Endodermal cell (in vitro differentiated cells): ENCODE results near the gene CUEDC1. TPM values are rescaled to one million over a fixed set of nuclear protein-coding genes. Genes with fewer than 3 reads are reported as not detected.

Source experiments
- DNase-seq: peaks from one replicate; pipeline ENCODE4 v3.0.0-alpha.2; 2017
- H3K27ac ChIP-seq: 2 replicates; pipeline ENCODE4 v1.5.1; 2013; ENCODE audit warnings: mild to moderate bottlenecking, low read depth, low read length, moderate library complexity
- H3K27me3 ChIP-seq: 2 replicates; pipeline ENCODE4 v1.6.1; 2013; ENCODE audit warnings: mild to moderate bottlenecking, low read length, moderate library complexity; ENCODE audit not compliant: insufficient read depth, control insufficient read depth, poor library complexity, severe bottlenecking
- H3K36me3 ChIP-seq: 2 replicates; pipeline ENCODE4 v1.7.0; 2013; ENCODE audit warnings: mild to moderate bottlenecking, low read length, moderate library complexity; ENCODE audit not compliant: control insufficient read depth, insufficient read depth
- H3K4me1 ChIP-seq: one replicate; pipeline ENCODE4 v1.7.0; 2013; ENCODE audit warnings: low read length; ENCODE audit not compliant: control insufficient read depth, insufficient read depth
- H3K4me3 ChIP-seq: 2 replicates; pipeline ENCODE4 v1.5.1; 2013; ENCODE audit warnings: mild to moderate bottlenecking, low read length, moderate library complexity
- H3K9ac ChIP-seq: 2 replicates; pipeline ENCODE4 v1.6.1; 2013; ENCODE audit warnings: mild to moderate bottlenecking, low read length, moderate library complexity; ENCODE audit not compliant: poor library complexity, severe bottlenecking; ENCODE audit errors: extremely low read depth
- H3K9me3 ChIP-seq: 2 replicates; pipeline ENCODE4 v1.6.1; 2013; ENCODE audit warnings: mild to moderate bottlenecking, low read length, moderate library complexity; ENCODE audit not compliant: control insufficient read depth
- H3K27ac Mint-ChIP-seq: 2 replicates; pipeline ENCODE4 v1.8.0; 2020; ENCODE audit warnings: mixed read lengths
- H3K27me3 Mint-ChIP-seq: 2 replicates; pipeline ENCODE4 v1.8.0; 2021; ENCODE audit warnings: mild to moderate bottlenecking, mixed read lengths; ENCODE audit not compliant: insufficient read depth
- H3K36me3 Mint-ChIP-seq: 2 replicates; pipeline ENCODE4 v1.8.0; 2020; ENCODE audit warnings: low read depth, mixed read lengths
- H3K4me1 Mint-ChIP-seq: 2 replicates; pipeline ENCODE4 v1.8.0; 2020; ENCODE audit warnings: mixed read lengths
- H3K4me3 Mint-ChIP-seq: 2 replicates; pipeline ENCODE4 v1.8.0; 2020; ENCODE audit warnings: mild to moderate bottlenecking, moderate library complexity, mixed read lengths
- H3K9me3 Mint-ChIP-seq: 2 replicates; pipeline ENCODE4 v1.8.0; 2020; ENCODE audit warnings: mild to moderate bottlenecking, mixed read lengths
- WGBS, 2 experiments: methylation state at CpG; one replicate each; pipeline versions ENCODE4 v1.1.5 to v1.1.7; 2013; ENCODE audit warnings: missing lambda C conversion rate in 2 of 2, mixed read lengths in 1 of 2; ENCODE audit not compliant: insufficient coverage in 1 of 2, insufficient read length in 1 of 2; 5-methylcytosine and 5-hydroxymethylcytosine counted together
- long read RNA-seq, 4 experiments: library from polyadenylated mRNA in 2 of 4; library from RNA in 1 of 4; library from capped mRNA in 1 of 4; stranded (forward) in 3 of 4; unstranded in 1 of 4; transcript quantifications; one replicate each; pipeline ENCODE4 v2.0.0, GENCODE V29; 2020 to 2021; ENCODE audit warnings: inconsistent platforms in 1 of 4
- polyA plus RNA-seq, 2 experiments: library from polyadenylated mRNA; stranded (reverse); fragments of 50-300 nt; gene quantifications; one replicate each; pipeline ENCODE4 v1.2.3, GENCODE V29; 2013
- total RNA-seq, 2 donors: library from RNA; stranded (reverse); fragmentation: NEBNext Ultra II Directional in 1 of 2; extraction: Animal tissue kit (Norgen Biotek cat#: 25700) in 1 of 2; gene quantifications; 2 replicates in 1 of 2; 3 replicates in 1 of 2; pipeline ENCODE4 v1.2.1, GENCODE V29; 2021
- TF ChIP-seq, protein P1 (sequence below): fragments of 200-600 bp; sonication (generic); conservative IDR thresholded peaks from 2 replicates; pipeline ENCODE4 v1.5.0; 2021; ENCODE audit warnings: antibody characterized with exemption, mild to moderate bottlenecking

Gene CUEDC1, protein sequence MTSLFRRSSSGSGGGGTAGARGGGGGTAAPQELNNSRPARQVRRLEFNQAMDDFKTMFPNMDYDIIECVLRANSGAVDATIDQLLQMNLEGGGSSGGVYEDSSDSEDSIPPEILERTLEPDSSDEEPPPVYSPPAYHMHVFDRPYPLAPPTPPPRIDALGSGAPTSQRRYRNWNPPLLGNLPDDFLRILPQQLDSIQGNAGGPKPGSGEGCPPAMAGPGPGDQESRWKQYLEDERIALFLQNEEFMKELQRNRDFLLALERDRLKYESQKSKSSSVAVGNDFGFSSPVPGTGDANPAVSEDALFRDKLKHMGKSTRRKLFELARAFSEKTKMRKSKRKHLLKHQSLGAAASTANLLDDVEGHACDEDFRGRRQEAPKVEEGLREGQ
- 10 to 100 TPM; 11.0 to 18.7 TPM for total RNA-seq
- polyA plus RNA-seq (2013, experiment 1 of 2): 43.5 TPM
- 39.6 TPM for polyA plus RNA-seq (2013, experiment 2 of 2)
- long read RNA-seq, experiment 1, partial matches to known transcripts: 0 of 5 reads
- long read RNA-seq, experiment 1, other reads (novel, unspliced or antisense): 3 of 5 reads
- long read RNA-seq, experiment 2, transcript CUEDC1-206 (11 exons, 3,621 nt): major isoform, 21 of 40 reads
- long read RNA-seq, experiment 2, partial matches to known transcripts: 6 of 40 reads
- long read RNA-seq, experiment 2, other reads (novel, unspliced or antisense): 12 of 40 reads
- long read RNA-seq, experiment 3, partial matches to known transcripts: 3 of 7 reads
- long read RNA-seq, experiment 3, other reads (novel, unspliced or antisense): 2 of 7 reads
- long read RNA-seq, experiment 4, partial matches to known transcripts: 1 of 3 reads
- long read RNA-seq, experiment 4, other reads (novel, unspliced or antisense): 1 of 3 reads

DNA sequence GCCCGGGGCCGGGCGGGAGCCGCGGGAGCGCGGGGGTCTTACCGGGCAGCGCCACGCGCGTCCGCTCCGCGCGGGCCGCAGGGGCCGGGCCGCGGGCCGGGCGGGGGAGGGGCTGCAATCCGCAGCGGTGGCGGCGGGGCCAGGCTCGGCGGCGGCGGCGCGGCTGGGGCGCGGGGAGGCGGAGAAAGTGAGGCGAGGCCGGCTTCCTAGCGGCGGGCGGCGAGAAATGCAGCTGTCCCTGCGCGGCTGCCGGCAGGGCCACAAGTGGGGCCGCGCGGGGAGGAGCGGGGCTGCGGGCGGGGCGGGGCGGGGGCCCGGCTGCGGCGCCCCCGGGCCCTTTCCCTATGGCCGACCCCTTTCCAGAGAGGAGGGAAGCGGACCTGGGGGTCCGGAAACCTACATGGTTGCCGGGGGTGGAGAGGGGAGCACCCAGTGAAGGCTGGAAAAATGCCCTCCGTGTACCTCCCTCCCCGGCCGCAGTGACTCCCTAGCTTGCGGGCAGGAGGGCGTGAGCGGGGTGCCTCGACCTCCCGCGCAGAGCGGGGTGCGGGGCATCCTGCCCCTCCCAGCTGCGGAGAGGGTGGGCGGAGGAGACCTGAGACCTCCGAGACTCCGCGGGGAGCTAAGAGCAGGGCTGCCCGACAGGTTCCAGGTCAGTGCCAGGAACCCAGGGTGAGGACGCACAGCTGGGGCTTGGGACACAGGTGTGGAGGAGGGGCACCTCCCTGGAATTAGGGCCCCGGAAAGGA is at the start of gene CUEDC1:
Gene CUEDC1, minus strand, starts transcription at position 230 of the 749 bp plus-strand sequence. CDS start 69,848 bp downstream, outside the sequence.
- H3K27ac ChIP-seq: peak within 1 kb of the TSS; percentile 90
- Mint-ChIP-seq H3K4me1 (peaks cover 49% of the 10 kb centered on the region), H3K4me3 (peak within 1 kb of the TSS; percentile 61), H3K27me3 (peaks cover 45% of the 10 kb centered on the region), H3K27ac (peak within 1 kb of the TSS; percentile 45), H3K36me3 (no peaks in the 10 kb centered on the region), H3K9me3 (no peaks in the 10 kb centered on the region)
- H3K4me3 ChIP-seq: peak within 1 kb of the TSS; percentile 77
- peaks cover 18% of the 10 kb centered on the region for H3K4me1 ChIP-seq
- H3K36me3 ChIP-seq: no peaks in the 10 kb centered on the region
- H3K9me3 ChIP-seq: no peaks in the 10 kb centered on the region
- peak; percentile 93 for DNase-seq
- H3K9ac ChIP-seq: peak within 1 kb of the TSS; percentile 64
- TF ChIP-seq, protein P1, sequence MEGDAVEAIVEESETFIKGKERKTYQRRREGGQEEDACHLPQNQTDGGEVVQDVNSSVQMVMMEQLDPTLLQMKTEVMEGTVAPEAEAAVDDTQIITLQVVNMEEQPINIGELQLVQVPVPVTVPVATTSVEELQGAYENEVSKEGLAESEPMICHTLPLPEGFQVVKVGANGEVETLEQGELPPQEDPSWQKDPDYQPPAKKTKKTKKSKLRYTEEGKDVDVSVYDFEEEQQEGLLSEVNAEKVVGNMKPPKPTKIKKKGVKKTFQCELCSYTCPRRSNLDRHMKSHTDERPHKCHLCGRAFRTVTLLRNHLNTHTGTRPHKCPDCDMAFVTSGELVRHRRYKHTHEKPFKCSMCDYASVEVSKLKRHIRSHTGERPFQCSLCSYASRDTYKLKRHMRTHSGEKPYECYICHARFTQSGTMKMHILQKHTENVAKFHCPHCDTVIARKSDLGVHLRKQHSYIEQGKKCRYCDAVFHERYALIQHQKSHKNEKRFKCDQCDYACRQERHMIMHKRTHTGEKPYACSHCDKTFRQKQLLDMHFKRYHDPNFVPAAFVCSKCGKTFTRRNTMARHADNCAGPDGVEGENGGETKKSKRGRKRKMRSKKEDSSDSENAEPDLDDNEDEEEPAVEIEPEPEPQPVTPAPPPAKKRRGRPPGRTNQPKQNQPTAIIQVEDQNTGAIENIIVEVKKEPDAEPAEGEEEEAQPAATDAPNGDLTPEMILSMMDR: peak; percentile 60
- WGBS, 2 experiments: 0 to 2% methylated on average over 1 to 78 of the region's 79 CpGs
- peaks cover 15% of the 10 kb centered on the region for H3K27me3 ChIP-seq

DNA sequence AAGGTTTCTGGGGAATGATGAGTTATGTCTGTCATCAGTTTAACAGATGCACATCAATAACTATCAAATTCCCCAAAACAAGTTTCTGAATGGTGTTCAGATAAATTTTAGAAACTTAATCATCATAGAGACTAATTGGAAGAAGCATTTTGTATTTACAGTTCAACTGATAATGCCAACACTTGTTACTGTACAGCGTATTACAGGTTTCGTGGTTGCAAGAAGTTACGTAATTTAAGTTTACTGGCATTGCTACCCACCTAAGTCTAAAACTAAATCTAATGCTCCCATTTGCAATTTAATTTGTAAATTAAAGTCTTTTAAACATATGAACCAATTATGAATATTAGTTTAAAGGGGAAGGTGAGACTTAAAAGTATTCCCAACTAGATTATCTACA is 48.8 kb upstream of the CUEDC1 start:
- no peaks in the 10 kb centered on the region for H3K9me3 ChIP-seq
- peaks cover 13% of the 10 kb centered on the region for H3K4me1 ChIP-seq
- H3K27ac Mint-ChIP-seq: no peak overlapping the region
- peaks cover 69% of the 10 kb centered on the region for H3K36me3 ChIP-seq
- H3K9me3 Mint-ChIP-seq: no peaks in the 10 kb centered on the region
- no peak overlapping the region for H3K9ac ChIP-seq
- peaks cover 43% of the 10 kb centered on the region for H3K4me1 Mint-ChIP-seq
- no peak for DNase-seq
- H3K36me3 Mint-ChIP-seq: peaks cover 60% of the 10 kb centered on the region
- H3K4me3 ChIP-seq: peak overlapping the region; percentile 96
- 83 to 99% methylated on average over 3 of the region's 3 CpGs for WGBS, 2 experiments
- no peak overlapping the region for H3K27ac ChIP-seq
- TF ChIP-seq, protein P1: no peak
- H3K4me3 Mint-ChIP-seq: peak overlapping the region; percentile 38
- H3K27me3 ChIP-seq: no peaks in the 10 kb centered on the region
- H3K27me3 Mint-ChIP-seq: no peaks in the 10 kb centered on the region

DNA sequence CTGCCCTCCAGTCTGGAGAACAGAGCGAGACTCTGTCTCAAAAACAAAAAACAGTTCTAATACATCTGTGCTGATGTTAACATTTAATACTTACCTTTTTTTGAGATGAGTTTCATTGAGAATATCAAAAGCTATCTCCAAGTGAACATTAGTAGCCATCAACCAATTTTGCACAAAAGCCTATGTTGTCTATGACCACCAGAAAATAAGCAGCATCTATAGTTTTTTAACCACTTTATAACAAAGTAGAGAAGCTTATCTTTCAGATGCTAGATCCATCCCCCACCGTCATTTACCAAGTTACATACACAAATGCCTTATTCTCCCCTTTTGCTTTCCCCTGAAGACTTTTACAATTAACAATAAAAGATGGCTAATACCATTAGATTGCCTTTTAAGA is 47.8 kb upstream of the CUEDC1 start:
- no peaks in the 10 kb centered on the region for H3K9me3 ChIP-seq
- peak overlapping the region; percentile 10 for H3K4me3 ChIP-seq
- no peak overlapping the region for H3K27ac ChIP-seq
- no peak overlapping the region for H3K27ac Mint-ChIP-seq
- H3K27me3 Mint-ChIP-seq: no peaks in the 10 kb centered on the region
- peaks cover 80% of the 10 kb centered on the region for H3K36me3 ChIP-seq
- H3K4me1 Mint-ChIP-seq: peaks cover 40% of the 10 kb centered on the region
- 92 to 97% methylated on average over 1 to 2 of the region's 2 CpGs for WGBS, 2 experiments
- peaks cover 15% of the 10 kb centered on the region for H3K4me1 ChIP-seq
- TF ChIP-seq, protein P1: no peak
- DNase-seq: no peak
- H3K4me3 Mint-ChIP-seq: peak overlapping the region; percentile 38
- no peak overlapping the region for H3K9ac ChIP-seq
- H3K9me3 Mint-ChIP-seq: no peaks in the 10 kb centered on the region
- H3K36me3 Mint-ChIP-seq: peaks cover 64% of the 10 kb centered on the region
- no peaks in the 10 kb centered on the region for H3K27me3 ChIP-seq
